Neural cell (in vitro differentiated cells): ENCODE data around the gene BIRC6.

Experiments used
- CTCF ChIP-seq: fragments of 450-650 bp; IDR thresholded peaks from 2 replicates; pipeline ENCODE4 v1.5.1; 2014; ENCODE audit warnings: antibody characterized with exemption, mild to moderate bottlenecking, moderate library complexity; ENCODE audit not compliant: poor library complexity, severe bottlenecking
- EP300 ChIP-seq: fragments of 450-650 bp; conservative IDR thresholded peaks from 2 replicates; pipeline ENCODE4 v1.6.1; 2014; ENCODE audit warnings: antibody characterized with exemption, mild to moderate bottlenecking, moderate library complexity; ENCODE audit not compliant: poor library complexity, severe bottlenecking
- EZH2 ChIP-seq: fragments of 200-600, 300-800 bp; shearing (Covaris generic), sonication (generic); IDR thresholded peaks from 2 replicates; pipeline ENCODE4 v1.6.1; 2014; ENCODE audit warnings: antibody characterized with exemption, low read length, borderline replicate concordance, mild to moderate bottlenecking; ENCODE audit not compliant: insufficient read depth, poor library complexity, severe bottlenecking
- MXI1 ChIP-seq: fragments of 450-650 bp; conservative IDR thresholded peaks from 2 replicates; pipeline ENCODE4 v1.6.1; 2014; ENCODE audit warnings: antibody characterized with exemption, mild to moderate bottlenecking; ENCODE audit not compliant: poor library complexity, severe bottlenecking
- RAD21 ChIP-seq: fragments of 450-650 bp; conservative IDR thresholded peaks from 2 replicates; pipeline ENCODE4 v1.6.1; 2014; ENCODE audit warnings: antibody characterized with exemption, mild to moderate bottlenecking, moderate library complexity
- REST ChIP-seq: IDR thresholded peaks from 2 replicates; pipeline ENCODE4 v1.6.1; 2012; ENCODE audit warnings: borderline replicate concordance
- TAF1 ChIP-seq: IDR thresholded peaks from 2 replicates; pipeline ENCODE4 v1.6.1; 2012; ENCODE audit warnings: low read depth

- TF ChIP-seq MXI1 (no peak), CTCF (no peak), EZH2 (no peak), TAF1 (no peak), REST (no peak), RAD21 (no peak), EP300 (no peak)
These were observed 29.9 kb downstream of the BIRC6 start for GRCh38 chr2:32386739-32387138.
